HG03575 (cell line): Measurements from ENCODE around the gene BACH2.

Experiments
- ATAC-seq: cut with Tn5 transposase; IDR thresholded peaks from one replicate; pipeline ENCODE4 v1.9.1; 2021; ENCODE audit not compliant: unreplicated experiment, insufficient number of reproducible peaks, low FRiP score; ENCODE audit errors: extremely low read depth

BACH2 gene

DNA sequence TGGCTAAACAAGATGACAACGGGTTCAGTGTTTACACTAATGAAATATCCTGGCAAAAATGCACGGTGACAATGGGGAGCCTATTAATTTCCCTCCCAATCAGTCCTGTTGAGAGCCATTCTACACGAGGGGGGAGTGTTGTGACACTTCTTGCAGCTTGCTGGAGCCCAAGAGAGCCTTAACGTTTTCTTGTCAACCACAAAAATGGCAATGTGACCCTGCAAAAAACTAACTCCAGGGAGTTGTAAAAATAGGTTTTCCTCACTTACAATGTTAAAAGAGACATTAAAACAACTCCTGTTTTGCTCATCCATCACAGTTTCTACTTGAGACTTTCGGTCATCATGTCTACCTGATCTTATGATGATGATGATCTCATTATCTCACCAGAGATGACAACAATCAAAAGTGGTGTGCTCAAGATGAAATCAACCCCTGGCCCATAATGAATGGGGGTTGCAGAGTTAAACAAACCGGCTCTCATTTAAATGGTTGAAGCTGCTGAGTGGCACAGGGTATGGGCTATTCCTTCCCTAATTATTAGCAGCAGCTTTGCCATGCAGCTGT, 344.5 kb downstream of the BACH2 start:
- ATAC-seq: no peak

DNA sequence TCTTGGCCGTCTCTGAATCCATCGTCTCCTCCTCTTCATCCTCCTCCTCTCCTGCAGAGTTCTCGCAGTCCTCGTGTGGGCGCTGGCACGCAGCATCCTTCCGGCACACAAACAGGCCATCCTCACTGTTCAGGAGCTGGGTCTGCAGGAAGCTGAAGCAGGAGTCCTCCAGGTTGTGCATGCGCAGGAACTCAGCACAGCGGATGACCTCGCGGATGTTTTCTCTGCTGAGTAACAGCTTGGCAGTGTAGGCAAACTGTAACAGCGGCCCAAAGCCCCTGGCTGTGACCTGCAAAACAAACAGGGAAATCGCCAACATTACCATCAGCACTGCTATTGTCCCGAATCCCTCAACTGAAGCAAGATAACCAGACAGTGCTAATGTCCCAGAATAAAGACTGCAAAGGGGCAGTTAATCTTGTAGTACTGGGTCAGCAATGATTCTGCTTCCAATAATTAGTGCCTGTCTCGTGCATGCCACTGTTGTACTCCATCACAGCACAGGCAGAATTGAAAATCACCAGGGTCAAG, 345.0 kb downstream of the BACH2 start:
- no peak for ATAC-seq

DNA sequence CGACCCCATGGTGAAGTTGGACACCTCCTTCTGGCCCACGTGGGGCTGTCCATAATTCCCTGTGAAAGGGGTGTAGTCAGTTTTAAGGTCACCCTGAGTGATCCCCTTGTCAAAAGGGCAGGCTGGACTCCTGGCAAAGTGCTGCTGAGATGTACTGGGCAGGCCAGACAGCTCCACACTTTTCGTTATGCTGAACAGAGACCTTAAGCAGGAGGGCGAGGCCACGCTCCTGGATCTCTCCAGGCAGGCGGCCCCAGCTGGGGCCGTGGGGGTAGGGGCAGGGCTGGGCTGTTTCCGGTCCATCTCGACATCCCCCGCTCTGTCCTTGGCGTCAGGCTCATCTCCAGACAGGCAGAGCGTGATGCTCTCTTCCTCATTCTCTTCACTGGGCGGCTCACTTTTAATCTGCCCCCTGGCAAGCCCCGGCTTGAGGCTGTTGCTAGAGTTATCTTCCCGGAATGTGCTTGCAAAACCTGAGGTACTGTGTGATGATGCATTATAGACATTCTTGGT, 345.7 kb downstream of the BACH2 start:
- ATAC-seq: no peak

DNA sequence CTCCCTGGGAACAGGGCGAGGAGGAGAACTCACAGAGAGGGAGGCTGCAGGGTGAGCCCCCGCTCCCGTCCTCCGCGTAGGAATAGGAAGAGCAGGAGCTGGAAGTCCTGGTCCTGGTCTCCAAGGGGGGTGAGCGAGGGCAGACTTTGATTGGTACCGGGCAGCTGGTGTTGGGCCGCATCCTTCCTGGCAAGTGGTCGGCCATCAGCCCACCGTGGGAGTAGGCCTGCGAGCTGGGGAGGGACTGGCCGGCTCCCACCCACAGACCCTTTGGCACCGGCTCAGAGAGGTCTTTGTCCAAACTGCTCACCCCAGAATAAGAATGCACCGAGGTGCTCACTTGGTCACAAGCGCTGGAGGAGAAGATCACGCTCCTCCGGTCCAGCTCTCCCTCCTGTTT, 346.2 kb downstream of the BACH2 start:
- ATAC-seq: no peak

DNA sequence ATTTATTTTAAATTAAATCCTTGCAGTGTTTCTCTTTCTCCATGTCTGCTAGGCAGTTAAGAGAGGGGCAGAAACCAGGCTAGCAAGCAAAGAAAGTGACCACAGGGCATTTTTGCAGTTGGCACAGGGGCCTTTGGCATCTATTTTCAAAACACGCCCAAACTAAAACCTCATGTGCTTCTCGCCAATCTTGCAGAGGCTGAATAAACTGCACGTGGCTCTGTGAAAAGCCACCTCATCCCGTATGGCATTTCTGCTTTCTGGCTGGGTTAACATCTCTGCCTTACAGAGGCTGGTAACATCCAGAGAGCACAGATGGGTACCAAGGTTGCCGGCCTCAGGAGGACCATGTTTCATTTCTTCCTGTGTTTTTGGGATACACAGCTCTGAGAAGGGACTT, 347.8 kb downstream of the BACH2 start:
- no peak for ATAC-seq

DNA sequence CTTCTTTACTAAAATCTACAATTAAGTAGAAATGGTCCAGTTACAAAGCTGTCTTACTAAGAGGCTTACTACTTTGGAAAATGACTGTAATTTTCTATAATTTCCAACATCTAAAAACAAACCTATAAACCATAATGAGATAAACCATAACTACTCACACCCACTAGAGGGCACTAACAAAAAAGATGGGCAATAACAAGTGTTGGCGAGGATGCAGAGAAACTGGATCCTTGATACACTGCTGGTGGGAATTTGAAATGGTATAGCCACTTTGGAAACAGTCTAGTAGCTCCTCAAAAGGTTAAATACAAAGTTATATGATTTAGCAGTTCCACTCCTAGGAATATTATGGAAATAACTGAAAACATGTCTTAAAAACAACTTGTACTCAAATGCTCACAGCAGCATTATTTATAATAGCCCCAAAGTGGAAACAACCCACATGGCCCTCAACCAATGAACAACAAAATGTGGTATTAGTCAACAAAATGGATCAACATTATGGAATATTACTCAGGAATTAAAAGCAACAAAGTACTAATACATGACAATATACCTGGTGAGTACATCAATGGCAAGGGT, 351.7 kb downstream of the BACH2 start:
- no peak for ATAC-seq

DNA sequence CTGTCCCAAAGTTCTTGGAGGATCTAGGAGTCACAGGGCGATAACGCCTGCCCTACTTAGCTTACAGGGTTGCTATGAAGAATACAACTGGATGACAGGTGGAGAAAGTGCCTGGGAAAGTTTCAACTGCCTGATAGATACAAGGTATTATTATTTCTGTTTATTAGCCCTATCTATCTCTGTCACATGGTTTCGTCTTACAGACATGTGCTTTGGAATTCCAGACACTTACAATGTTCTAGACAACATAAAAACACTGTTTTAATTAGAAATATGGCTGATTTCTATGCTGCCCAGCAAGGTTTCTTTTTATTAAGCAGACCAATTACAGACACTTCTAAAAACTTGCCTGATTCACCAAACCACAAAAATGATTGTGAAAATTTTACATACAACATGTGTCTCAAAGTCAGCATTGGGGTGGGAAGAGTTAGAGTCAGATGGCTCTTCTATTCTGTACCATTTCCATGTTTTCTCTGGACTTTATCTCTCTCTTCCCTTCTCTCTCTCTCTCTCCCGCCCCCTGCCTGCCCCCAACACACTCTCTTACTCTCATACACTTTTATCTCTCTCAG, 352.4 kb downstream of the BACH2 start:
- no peak for ATAC-seq

DNA sequence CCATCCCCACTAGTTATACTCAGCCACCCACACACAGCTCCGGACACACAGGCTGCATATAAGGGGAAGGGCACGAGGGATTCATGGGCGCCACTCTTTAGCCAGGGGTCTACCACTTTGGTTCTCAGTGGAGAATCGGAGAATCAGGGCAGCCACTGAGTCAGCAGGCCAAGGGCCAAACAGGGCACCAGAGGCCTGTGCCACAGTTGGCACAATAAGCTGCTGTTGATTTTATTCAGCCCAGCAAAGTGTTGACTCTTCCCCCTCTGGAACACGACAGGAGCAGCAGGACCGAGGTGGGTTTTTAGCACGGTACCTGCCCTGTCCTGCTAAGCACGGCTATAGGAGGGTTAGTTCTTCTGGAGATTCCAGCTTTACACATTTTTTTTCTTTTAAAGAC, 354.0 kb downstream of the BACH2 start:
- ATAC-seq: no peak

DNA sequence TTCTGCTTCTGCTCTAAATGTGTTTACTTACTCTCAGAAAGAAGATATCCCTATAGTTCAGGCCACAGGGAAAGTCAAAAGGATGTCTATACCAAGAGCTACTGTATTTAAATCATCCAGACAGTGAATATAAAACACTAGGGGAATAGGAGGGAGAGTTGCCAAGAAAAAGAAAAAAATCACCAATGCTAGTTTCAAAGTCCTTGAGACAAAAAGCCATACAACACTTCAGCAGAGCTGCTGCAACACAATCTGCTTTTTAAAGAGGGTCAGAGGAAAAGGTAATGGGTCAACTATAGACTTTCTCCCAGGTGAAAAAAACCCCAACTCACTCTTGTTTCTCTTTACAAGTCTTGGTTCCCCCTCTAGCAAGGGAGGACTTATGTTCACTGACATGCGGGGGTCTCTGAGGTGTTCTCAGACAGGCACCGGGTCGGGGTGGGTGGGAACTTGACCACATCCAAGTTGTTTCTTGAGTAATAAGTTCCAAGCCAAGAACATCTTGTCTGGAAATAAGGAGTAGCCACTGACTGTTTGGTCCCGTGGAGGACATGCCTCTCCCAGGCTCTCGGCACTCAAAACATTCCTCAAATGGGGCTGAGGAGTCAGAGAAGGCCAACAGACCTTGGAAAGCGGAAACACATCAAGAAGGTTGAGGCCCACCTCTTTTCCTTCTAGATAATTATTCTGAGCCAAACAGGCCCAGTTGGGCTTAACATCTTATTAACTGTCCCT, 354.7 kb downstream of the BACH2 start:
- no peak for ATAC-seq

DNA sequence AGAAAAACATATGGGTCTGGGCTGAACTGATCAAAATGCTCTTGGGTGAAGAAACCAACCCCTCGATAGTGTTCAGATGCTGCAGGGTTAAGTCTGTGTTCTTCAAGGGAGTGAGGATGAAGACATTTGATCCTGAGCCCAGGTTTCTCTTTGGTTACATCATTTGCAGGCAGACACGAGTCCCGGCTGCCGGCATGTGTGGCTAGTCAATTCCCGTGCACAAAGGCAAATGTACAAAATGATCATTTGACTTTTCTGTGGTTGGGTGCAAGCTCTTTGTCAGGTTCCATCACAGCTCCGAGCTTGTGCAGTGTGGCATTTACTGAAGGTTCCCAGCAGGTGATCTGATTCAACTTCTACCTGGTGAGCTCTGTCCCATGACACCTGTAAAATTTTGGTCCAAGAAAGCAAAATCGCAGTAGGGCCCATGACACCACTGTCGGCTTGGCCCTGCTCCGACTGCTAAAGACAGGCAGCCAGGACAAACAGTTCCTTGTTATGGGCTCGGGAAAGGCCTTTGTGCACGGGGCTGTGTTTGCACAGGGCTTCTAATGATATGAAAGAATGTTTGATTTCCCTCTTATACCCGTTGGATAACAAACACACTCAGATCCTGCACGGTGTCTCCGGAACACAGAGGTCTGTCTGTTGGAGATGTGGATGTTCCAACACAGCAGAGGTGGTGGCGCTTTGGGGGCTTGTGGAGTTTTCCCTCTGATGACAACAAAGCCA, 355.4 kb downstream of the BACH2 start:
- no peak for ATAC-seq

DNA sequence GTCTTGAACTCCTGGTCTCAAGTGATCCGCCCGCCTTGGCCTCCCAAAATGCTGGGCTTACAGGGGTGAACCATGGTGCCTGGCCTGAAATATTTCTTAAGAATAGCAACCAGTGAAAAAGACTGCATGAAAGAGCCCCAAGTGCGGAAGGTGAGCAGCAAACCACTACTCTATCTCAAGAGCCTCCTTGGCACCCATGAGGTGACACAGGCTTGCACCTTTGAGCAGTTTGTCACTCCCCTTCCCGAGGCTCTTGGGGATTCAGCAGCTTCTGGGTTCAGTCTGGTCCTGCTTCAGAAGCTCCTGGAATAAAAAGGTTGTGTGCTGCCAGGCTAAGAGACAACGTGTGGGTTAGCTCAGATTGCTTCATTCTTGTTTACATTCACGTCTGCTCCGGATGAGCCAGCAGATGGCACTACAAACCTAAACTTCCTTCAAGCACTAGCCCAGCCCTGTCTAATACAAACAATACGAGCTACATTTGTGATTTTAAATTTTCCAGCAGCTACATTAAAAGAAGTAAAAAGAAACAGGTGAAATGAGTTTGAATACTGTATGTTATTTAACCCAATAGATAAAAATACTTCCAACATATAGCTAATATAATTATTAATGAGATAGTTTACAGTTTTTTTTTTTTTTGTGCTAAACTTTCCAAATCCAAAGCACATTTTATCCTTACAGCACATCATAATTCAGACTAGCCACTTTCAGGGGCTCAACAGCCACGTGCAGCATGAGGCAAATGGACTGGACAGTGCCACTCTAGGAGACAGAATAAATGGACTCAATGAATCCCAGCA, 356.2 kb downstream of the BACH2 start:
- no peak for ATAC-seq

DNA sequence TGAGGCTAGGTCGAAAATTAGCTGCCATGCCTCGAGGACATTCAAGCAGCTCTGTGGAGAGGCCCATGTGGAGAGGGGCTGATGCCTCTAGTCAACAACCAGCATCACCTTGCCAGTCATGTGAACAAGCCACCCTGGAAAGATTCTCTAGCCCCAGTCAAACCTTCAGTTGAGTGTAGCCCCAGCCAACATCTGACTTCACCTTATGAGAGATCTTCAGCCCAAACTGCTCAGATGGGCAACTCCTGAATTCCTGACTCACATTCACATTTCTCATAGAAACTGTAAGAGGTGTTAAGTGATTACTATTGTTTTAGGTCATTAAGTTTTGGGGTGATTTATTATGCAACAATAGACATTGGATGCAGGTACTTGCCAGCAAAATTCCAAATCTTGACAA, 357.5 kb downstream of the BACH2 start:
- ATAC-seq: no peak

DNA sequence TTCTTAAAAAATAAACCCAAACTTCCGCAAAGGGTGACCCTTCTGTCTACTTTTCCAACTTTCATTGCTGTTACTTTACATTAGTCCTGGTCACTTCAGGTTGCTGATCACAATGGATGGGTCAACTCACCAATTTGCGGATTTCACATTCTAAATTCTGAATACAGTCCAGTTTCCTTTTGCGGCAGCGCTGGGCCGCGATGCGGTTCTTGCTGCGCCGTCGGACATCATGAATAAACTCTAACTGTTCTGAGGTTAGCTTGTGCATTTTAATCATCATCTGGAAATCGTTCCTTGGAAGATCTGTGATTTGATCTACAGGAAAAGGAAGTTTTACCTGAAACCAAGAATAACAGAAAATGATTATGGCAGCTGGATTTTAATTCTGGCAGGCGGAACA, 358.6 kb downstream of the BACH2 start:
- no peak for ATAC-seq

DNA sequence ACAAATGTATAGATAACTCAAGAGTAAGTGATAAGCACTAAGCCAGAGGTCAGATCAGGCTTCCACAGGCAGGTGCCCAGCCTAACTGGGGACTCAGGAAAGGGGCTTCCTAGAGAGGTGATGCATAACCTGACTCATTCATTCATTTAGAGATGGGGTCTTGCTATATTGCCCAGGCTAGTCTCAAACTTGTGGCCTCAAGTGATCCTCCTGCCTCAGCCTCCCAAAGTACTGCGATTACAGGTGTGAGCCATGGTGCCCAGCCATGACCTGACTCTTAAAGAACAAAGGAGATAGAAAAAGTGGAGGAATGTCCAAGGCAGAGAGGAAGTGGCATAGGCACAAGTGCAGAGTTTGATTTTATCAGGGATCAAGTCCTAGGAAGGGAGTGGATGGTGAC, 360.5 kb downstream of the BACH2 start:
- no peak for ATAC-seq

DNA sequence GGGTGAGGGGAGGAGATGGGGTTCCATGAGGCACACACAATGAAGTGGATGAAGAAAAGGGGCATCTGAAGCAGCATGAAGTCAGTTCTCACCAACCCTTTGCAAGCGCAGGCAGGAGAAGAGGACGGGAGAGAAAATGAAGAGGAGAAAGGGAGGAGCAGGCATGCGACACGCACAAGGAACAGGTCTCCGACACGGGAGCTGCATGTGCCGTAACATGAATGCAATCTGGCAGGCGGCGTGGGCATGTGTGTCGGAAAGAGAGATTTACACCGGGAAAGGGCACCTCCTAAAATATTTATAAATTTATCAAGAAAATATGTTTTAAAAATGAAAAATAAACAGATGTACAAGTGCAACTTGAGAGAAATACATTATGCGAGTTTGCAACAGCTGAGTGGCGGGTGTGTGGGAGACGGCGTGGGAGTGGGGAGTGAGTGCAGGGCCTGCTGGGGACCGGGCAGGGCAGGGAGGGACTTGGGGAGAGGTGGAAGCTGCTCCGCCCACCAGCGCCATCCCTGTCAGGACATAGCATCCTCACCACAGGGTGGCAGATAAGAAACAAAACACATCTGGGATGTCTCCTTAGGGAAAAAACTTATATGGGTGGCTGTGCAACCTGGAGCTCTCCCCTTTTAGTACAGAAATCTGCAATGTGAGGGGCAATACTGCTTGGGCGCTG, 361.8 kb downstream of the BACH2 start:
- no peak for ATAC-seq

DNA sequence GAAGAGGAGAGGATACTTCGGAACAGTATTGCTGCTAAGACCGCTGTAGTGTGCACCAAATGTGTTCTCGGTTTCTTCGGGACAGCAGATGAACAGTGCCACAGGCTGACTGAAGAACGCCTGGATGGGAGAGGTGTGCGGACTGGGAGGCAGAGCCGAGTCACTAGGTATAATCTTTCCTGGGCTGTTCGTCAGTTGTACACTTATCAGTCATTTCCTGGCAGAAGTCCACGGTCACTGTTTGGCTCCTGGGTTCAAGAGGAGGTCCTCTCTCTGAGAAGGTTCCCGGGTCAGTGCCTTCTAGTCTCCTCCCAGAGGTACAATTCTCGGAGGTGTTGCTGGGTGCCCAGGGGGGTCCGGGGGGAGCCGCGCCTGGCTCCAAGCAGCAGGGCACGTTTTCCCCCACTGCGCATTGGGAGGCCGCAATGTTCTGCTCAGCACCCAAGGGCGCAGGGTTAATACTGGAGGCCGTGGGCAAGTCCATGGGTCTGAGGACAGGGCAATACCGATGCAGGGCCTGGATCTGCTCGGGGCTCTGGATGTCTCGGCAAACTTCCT, 364.3 kb downstream of the BACH2 start:
- no peak for ATAC-seq

DNA sequence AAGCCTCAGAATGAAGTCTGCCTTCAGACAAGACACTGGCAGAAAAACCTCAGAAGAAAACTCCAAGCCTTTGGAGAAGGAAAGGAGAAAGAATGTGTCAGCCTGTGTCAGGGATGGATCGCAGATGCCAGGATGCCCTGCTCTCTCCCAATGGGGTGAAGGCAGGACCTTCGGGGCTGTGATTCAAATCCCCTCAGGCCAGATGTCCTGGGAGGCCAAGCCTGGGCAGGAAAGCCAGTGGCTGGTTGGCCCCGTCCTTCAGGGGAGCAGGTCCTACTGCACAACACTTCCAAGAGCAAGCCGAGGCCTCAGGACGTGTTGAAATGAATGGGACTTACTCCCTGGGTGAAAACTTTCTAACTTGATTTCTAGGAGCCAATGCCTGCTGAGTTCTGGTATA, 365.9 kb downstream of the BACH2 start:
- ATAC-seq: no peak

DNA sequence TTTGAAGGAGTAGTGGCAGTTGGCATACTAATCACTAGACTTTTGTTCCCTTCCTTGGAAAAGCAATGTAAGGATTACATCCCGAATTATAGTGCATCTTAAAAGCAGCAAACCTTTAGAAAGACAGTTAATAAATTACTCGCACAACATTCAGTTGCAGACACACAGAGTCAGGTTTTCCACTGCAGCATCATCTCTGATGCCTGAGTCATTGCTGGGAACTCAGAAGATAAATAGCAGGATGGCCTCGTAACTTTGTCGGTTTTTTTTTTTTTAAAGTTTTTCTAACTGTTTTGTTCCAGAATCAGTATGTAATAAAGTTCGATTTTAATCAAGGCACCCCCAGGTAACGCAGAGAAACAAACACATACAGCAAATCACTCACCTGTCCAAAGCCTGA, 368.0 kb downstream of the BACH2 start:
- no peak for ATAC-seq
